Activated naive CD8-positive, alpha-beta T cell treated with anti-CD3 and anti-CD28 coated beads, Interleukin-2, amount 50 U/mL, for 16 hours (primary cell): ENCODE measurements around the gene PRCD.

ENCODE experiments used
- DNase-seq: peaks from one replicate; pipeline ENCODE4 v3.0.0-alpha.2; 2020; ENCODE audit warnings: low read depth, low spot score

Gene PRCD

GRCh38 chr17:76570877-76571471 is 31.1 kb downstream of the PRCD start:
- DNase-seq = no peak

GRCh38 chr17:76572201-76572910 is 32.5 kb downstream of the PRCD start:
- no peak for DNase-seq

GRCh38 chr17:76573096-76573495 is 33.3 kb downstream of the PRCD start:
- no peak for DNase-seq

- no peak for DNase-seq
Observed at GRCh38 chr17:76574166-76574565, 34.3 kb downstream of the PRCD start.

GRCh38 chr17:76575570-76575969 is 35.7 kb downstream of the PRCD start:
- DNase-seq = no peak

- DNase-seq = no peak
Observed at GRCh38 chr17:76576189-76576588, 36.3 kb downstream of the PRCD start.

- no peak for DNase-seq
Observed at GRCh38 chr17:76577876-76578275, 38.0 kb downstream of the PRCD start.

- no peak for DNase-seq
Observed at GRCh38 chr17:76578376-76578775, 38.5 kb downstream of the PRCD start.

GRCh38 chr17:76579281-76579680 is 39.4 kb downstream of the PRCD start:
- DNase-seq = no peak

- no peak for DNase-seq
Observed at GRCh38 chr17:76581515-76581914, 41.7 kb downstream of the PRCD start.

GRCh38 chr17:76582660-76583059 is 42.8 kb downstream of the PRCD start:
- DNase-seq = no peak

- no peak for DNase-seq
Observed at GRCh38 chr17:76584427-76585032, 44.7 kb downstream of the PRCD start.

- DNase-seq = no peak
Observed at GRCh38 chr17:76585033-76585648, 45.3 kb downstream of the PRCD start.

- DNase-seq = no peak
Observed at GRCh38 chr17:76585649-76586593, 46.1 kb downstream of the PRCD start, which contains the start of gene ST6GALNAC2. Gene ST6GALNAC2, minus strand, starts transcription at chr17:76585860. Its CDS starts 52 bp downstream, at chr17:76585808.

GRCh38 chr17:76586741-76587487 is 47.1 kb downstream of the PRCD start:
- DNase-seq = no peak

GRCh38 chr17:76588182-76588581 is 48.3 kb downstream of the PRCD start:
- DNase-seq = no peak

- DNase-seq = no peak
Observed at GRCh38 chr17:76593384-76593826, 53.6 kb downstream of the PRCD start.

GRCh38 chr17:76593959-76594358 is 54.1 kb downstream of the PRCD start:
- no peak for DNase-seq

GRCh38 chr17:76594690-76595089 is 54.8 kb downstream of the PRCD start:
- DNase-seq = no peak
